ENCODE data around the gene ZNF507.

- TF ChIP-seq CTCF (IDR thresholded peaks at IDR 0.05) (no peak), POLR2A (IDR thresholded peaks at IDR 0.05) (no peak)
These were observed 48.7 kb upstream of the ZNF507 start for GRCh38 chr19:32296694-32297093.
